Activated T-cell treated with anti-CD3 and anti-CD28 coated beads, Interleukin-2, amount 50 U/mL, for 24 hours (primary cell): Measurements from ENCODE around the gene DPF3.

ENCODE experiments used
- DNase-seq: peaks from one replicate; pipeline ENCODE4 v3.0.0-alpha.2; 2020
- H3K27ac Mint-ChIP-seq: 2 replicates; pipeline ENCODE4 v1.8.0; 2020; ENCODE audit warnings: mild to moderate bottlenecking, mixed read lengths
- H3K27me3 Mint-ChIP-seq: 2 replicates; pipeline ENCODE4 v1.8.0; 2020; ENCODE audit warnings: mixed read lengths
- H3K36me3 Mint-ChIP-seq: 2 replicates; pipeline ENCODE4 v1.8.0; 2020; ENCODE audit warnings: low read depth, mixed read lengths
- H3K4me1 Mint-ChIP-seq: 2 replicates; pipeline ENCODE4 v1.8.0; 2020; ENCODE audit warnings: low read depth, mixed read lengths
- H3K4me3 Mint-ChIP-seq: 2 replicates; pipeline ENCODE4 v1.8.0; 2020; ENCODE audit warnings: mild to moderate bottlenecking, moderate library complexity, mixed read lengths
- H3K9me3 Mint-ChIP-seq: 2 replicates; pipeline ENCODE4 v1.8.0; 2020; ENCODE audit warnings: mixed read lengths

The DPF3 gene

DNA sequence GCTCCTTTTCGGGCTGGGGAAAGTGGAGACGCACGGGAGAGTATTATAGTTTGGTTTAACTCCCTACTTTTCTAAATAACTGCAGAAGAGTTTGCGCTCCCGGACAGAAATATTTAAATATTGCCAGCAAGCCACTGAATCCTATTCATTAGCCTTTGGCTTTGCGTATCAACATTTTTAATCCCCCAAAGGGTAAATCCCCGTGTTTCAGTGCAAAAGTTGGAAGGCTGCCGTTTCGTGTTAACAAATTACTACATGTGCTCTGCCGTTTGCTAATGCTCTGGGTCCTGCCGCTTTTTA is 372 bp upstream of the DPF3 start:
- Mint-ChIP-seq H3K9me3 (no peaks in the 10 kb centered on the region), H3K36me3 (peaks cover 3% of the 10 kb centered on the region), H3K27me3 (peaks cover 50% of the 10 kb centered on the region), H3K4me1 (peaks cover 29% of the 10 kb centered on the region), H3K4me3 (peak overlapping the region; percentile 90), H3K27ac (peak overlapping the region; percentile 74)
- DNase-seq = no peak

GRCh38 chr14:72892879-72893635 is 844 bp downstream of the DPF3 start:
- Mint-ChIP-seq H3K27me3 (peaks cover 50% of the 10 kb centered on the region), H3K36me3 (peaks cover 3% of the 10 kb centered on the region), H3K4me3 (peak overlapping the region; percentile 81), H3K4me1 (peaks cover 29% of the 10 kb centered on the region), H3K27ac (peak overlapping the region; percentile 59), H3K9me3 (no peaks in the 10 kb centered on the region)
- peak; percentile 67 for DNase-seq

DNA sequence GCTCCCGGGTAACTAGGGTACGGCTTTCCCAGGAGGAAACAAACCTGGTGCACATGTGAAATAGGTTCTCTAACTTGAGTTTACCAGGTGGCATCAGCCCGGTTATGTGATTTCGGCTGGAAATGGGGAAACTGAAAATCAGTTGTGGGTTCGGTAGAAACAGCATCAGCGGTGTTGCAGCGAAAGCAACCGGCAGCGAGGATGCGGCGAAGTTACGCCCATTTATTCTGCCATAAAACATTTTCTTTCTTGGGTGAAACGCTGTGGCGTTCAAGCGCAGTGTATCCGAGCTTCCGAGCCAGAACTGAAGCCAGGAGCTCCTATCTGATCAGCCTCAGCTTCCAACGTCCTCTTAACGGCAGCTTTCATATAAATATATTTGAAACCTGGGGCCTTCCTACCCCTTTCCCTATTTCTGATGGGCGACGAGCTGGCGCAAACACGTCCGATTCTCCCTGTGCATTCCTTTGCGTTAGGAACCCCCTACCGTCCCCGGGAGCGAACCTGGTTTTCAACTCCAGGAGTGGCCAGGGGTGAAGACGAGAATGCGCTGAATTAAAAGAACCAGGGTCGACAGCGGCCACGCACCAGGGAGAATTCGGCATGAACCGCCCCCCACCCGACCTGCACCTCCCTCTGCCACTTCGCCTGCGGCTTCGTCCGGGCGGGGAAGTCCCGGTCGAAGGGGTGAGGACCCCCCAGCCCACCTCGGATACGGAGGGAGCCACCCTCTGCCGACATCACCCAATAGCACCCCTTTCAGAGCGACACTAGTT is 1.6 kb downstream of the DPF3 start:
- H3K9me3 Mint-ChIP-seq = no peaks in the 10 kb centered on the region
- peak overlapping the region; percentile 59 for H3K27ac Mint-ChIP-seq
- peaks cover 46% of the 10 kb centered on the region for H3K27me3 Mint-ChIP-seq
- H3K4me3 Mint-ChIP-seq = peak overlapping the region; percentile 81
- peak; percentile 50 for DNase-seq
- H3K36me3 Mint-ChIP-seq = peaks cover 3% of the 10 kb centered on the region
- peaks cover 29% of the 10 kb centered on the region for H3K4me1 Mint-ChIP-seq

DNA sequence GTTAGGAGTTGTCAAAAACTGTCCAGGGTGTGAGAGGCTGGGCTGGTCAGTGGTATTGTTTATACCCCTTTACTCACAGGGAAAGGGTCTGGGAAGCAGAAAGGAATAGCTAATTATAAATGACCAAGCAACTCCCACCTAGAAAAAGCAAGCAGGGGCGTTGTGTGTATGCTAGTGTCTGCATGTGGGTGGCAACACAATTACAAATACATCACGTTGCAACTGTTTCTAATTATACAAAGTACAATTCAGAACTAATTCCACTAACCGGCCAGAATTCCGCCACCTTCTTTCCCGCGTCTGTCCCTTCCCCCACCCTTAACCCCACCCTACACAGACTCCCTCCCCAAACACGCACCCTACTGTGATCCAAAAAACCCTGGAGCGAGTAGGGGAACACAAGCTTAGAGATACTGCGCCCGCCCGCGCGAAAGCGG is 2.2 kb downstream of the DPF3 start:
- Mint-ChIP-seq H3K4me1 (peaks cover 29% of the 10 kb centered on the region), H3K27me3 (peaks cover 41% of the 10 kb centered on the region), H3K9me3 (no peaks in the 10 kb centered on the region), H3K27ac (no peak overlapping the region), H3K4me3 (peak overlapping the region; percentile 81), H3K36me3 (peaks cover 3% of the 10 kb centered on the region)
- no peak for DNase-seq

DNA sequence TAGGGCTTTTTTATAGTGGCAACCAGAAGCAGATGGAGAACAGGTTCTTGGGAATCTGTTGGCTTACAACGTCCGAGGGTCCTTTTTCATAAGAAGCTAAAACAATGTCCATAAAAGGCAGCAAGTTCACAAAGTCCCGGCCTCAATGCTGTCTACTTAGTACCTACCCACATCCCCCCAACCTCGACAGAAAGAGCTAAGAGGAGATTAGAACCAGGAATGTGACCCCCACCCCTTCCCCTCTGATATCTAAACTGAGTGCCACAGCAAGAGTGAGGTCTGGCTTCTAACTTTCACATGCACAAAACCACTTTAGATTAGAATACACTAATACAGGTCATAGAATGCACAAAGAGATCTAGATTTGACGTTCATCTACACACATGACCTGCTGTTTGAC is 4.5 kb downstream of the DPF3 start:
- H3K27ac Mint-ChIP-seq = no peak overlapping the region
- H3K9me3 Mint-ChIP-seq = no peaks in the 10 kb centered on the region
- H3K4me1 Mint-ChIP-seq = peaks cover 21% of the 10 kb centered on the region
- no peak overlapping the region for H3K4me3 Mint-ChIP-seq
- peaks cover 3% of the 10 kb centered on the region for H3K36me3 Mint-ChIP-seq
- peaks cover 27% of the 10 kb centered on the region for H3K27me3 Mint-ChIP-seq
- no peak for DNase-seq

GRCh38 chr14:72888636-72889201 is 5.2 kb downstream of the DPF3 start:
- Mint-ChIP-seq H3K9me3 (no peaks in the 10 kb centered on the region), H3K4me3 (no peak overlapping the region), H3K36me3 (peaks cover 1% of the 10 kb centered on the region), H3K27ac (no peak overlapping the region), H3K4me1 (peaks cover 19% of the 10 kb centered on the region), H3K27me3 (peaks cover 26% of the 10 kb centered on the region)
- DNase-seq = no peak

DNA sequence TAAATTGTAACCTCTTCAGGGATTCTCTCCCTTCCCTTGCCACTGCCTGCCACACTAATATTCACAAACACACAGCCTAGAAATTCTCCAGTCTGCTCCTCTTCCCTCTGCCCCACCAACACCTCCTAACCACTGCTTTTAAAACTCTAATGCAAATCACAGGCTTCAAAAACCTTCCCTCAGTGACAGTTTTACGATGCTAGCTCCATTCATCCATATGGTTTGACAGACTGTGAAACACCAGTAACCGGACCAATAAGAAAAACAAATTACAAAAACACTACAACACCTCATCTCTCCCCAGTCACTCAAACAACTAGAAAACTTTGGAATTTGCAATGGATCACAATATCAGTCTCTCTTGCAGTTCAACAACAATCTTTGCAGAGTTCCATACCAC is 5.7 kb downstream of the DPF3 start:
- Mint-ChIP-seq H3K27me3 (peaks cover 29% of the 10 kb centered on the region), H3K4me3 (no peak overlapping the region), H3K9me3 (no peaks in the 10 kb centered on the region), H3K27ac (no peak overlapping the region), H3K36me3 (no peaks in the 10 kb centered on the region), H3K4me1 (peaks cover 20% of the 10 kb centered on the region)
- DNase-seq = no peak

DNA sequence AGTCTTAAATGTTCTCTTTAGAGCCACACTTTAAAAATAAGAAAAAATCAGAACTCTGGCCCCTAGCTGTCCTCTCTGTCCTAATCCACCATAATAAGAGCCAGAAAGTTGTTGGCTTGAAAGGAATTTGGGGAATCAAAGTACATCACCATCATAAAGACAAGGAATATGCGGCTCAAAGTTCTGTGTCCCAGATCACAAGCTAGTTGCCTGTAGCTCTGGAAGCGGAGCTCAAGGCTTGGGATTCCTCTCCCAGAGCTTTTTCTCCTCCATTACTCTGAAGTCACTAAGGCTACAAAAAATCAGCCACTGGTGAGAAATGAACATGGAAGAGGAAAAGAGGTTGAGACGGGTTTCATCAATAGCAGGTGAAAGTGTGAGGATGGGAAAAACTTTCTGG is 6.4 kb downstream of the DPF3 start:
- no peak overlapping the region for H3K4me3 Mint-ChIP-seq
- DNase-seq = no peak
- peaks cover 26% of the 10 kb centered on the region for H3K27me3 Mint-ChIP-seq
- no peaks in the 10 kb centered on the region for H3K9me3 Mint-ChIP-seq
- H3K27ac Mint-ChIP-seq = no peak overlapping the region
- H3K36me3 Mint-ChIP-seq = no peaks in the 10 kb centered on the region
- H3K4me1 Mint-ChIP-seq = peaks cover 16% of the 10 kb centered on the region

DNA sequence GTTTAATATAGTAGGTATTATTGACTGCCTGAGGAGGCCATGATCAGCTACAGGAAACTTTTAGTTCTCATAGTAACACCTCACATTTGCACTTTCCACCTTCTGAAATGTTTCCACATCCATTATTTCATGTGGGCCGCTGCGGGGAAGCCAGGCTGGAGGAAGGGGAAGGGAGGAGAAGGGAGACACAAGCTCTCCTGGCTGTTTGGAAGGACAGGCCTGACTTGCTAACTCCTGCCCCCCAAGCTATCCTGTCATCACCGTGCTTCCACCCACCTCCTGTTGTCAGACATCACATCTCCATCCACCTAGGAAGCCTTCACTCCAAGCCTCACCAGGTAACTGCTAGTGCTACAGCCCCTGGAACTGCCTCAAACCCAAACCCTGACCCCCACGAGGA is 9.5 kb downstream of the DPF3 start:
- H3K27me3 Mint-ChIP-seq = peaks cover 5% of the 10 kb centered on the region
- DNase-seq = no peak
- no peaks in the 10 kb centered on the region for H3K9me3 Mint-ChIP-seq
- H3K4me1 Mint-ChIP-seq = peaks cover 11% of the 10 kb centered on the region
- no peaks in the 10 kb centered on the region for H3K36me3 Mint-ChIP-seq
- no peak overlapping the region for H3K27ac Mint-ChIP-seq
- H3K4me3 Mint-ChIP-seq = no peak overlapping the region

GRCh38 chr14:72883961-72884360 is 9.9 kb downstream of the DPF3 start:
- no peak for DNase-seq
- peaks cover 5% of the 10 kb centered on the region for H3K27me3 Mint-ChIP-seq
- no peak overlapping the region for H3K4me3 Mint-ChIP-seq
- no peaks in the 10 kb centered on the region for H3K36me3 Mint-ChIP-seq
- H3K27ac Mint-ChIP-seq = no peak overlapping the region
- H3K4me1 Mint-ChIP-seq = peaks cover 11% of the 10 kb centered on the region
- H3K9me3 Mint-ChIP-seq = no peaks in the 10 kb centered on the region

DNA sequence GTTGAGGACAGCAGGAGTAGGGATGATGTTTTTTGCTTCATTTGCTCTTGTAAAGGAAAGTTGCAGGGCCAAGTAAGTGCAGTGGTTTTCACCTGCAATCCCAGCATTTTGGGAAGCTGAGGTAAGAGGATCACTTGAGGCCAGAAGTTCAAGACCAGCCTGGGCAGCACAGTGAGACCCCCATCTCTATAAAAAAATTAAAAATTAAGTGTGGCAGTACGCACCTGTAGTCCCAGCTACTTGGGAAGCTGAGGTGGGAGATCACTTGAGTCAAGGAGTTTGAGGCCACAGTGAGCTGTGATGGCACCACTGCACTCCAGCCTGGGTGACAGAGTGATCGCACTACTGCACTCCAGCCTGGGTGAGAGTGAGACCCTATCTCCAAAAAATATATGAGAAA is 10.8 kb downstream of the DPF3 start:
- Mint-ChIP-seq H3K4me3 (no peak overlapping the region), H3K9me3 (no peaks in the 10 kb centered on the region), H3K27me3 (peaks cover 5% of the 10 kb centered on the region), H3K27ac (no peak overlapping the region), H3K4me1 (peaks cover 11% of the 10 kb centered on the region), H3K36me3 (no peaks in the 10 kb centered on the region)
- no peak for DNase-seq

GRCh38 chr14:72882463-72882862 is 11.4 kb downstream of the DPF3 start:
- no peak overlapping the region for H3K4me3 Mint-ChIP-seq
- H3K27me3 Mint-ChIP-seq = peaks cover 5% of the 10 kb centered on the region
- H3K27ac Mint-ChIP-seq = no peak overlapping the region
- DNase-seq = no peak
- peaks cover 11% of the 10 kb centered on the region for H3K4me1 Mint-ChIP-seq
- no peaks in the 10 kb centered on the region for H3K36me3 Mint-ChIP-seq
- H3K9me3 Mint-ChIP-seq = no peaks in the 10 kb centered on the region

- no peaks in the 10 kb centered on the region for H3K9me3 Mint-ChIP-seq
- peaks cover 5% of the 10 kb centered on the region for H3K27me3 Mint-ChIP-seq
- no peak for DNase-seq
- no peak overlapping the region for H3K27ac Mint-ChIP-seq
- H3K36me3 Mint-ChIP-seq = no peaks in the 10 kb centered on the region
- H3K4me3 Mint-ChIP-seq = no peak overlapping the region
- peaks cover 11% of the 10 kb centered on the region for H3K4me1 Mint-ChIP-seq
Observed at GRCh38 chr14:72882047-72882446, 11.9 kb downstream of the DPF3 start.

DNA sequence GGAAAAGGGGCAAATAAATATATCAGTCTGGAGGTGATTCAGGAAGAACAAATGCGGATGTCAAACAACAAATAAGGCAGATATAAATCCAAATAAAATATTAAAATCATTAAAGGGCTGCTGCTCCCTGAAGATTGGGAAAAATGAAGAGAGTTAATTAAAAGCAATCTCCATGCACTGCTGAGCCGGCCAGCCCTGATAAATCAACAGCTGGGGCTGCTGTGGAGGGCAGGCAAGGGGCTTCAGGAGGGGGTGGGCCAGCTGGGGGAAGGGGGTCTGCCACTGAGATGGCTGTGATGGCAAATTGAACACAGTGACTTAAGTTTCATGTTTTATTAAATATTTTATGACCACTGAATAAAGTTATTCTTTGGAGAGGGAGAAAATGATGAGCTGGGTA is 12.4 kb downstream of the DPF3 start:
- Mint-ChIP-seq H3K27ac (no peak overlapping the region), H3K36me3 (no peaks in the 10 kb centered on the region), H3K27me3 (peaks cover 5% of the 10 kb centered on the region), H3K4me3 (no peak overlapping the region), H3K4me1 (peaks cover 11% of the 10 kb centered on the region), H3K9me3 (no peaks in the 10 kb centered on the region)
- DNase-seq = no peak

- Mint-ChIP-seq H3K4me3 (no peak overlapping the region), H3K9me3 (no peaks in the 10 kb centered on the region), H3K4me1 (peaks cover 11% of the 10 kb centered on the region), H3K27me3 (peaks cover 5% of the 10 kb centered on the region), H3K27ac (no peak overlapping the region), H3K36me3 (no peaks in the 10 kb centered on the region)
- no peak for DNase-seq
Observed at GRCh38 chr14:72880820-72881219, 13.1 kb downstream of the DPF3 start.
